Measurements from ENCODE around the gene OR2H2.

The OR2H2 gene

DNA sequence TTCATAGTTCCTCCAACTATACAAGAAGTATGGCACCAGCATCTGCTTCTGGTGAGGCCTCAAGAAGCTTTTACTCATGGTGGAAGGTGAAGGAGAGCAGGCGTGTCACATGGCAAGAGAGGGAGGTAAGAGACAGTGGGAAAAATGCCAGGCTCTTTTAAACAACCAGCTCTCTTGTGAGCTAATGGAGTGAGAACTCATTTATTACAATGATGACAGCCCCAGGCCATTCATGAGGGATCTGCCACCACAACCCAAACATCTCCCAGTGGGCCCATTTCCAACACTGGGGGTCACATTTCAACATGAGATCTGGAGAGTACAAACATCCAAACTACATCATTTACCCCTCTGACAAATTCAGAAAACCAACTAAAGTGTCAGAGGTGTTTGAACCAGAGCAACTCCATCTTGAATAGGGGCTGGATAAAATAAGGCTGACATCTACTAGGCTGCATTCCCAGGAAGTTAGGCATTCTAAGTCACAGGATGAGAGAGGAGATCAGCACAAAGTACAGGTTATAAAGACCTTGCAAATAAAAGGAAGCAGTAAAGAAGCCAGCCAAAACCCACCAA lies 23.2 kb upstream of the OR2H2 start:
- Histone ChIP-seq H3K27me3 (ENCODE audit: insufficient read depth, low read length) (peaks cover 21% of the 10 kb centered on the region), H3K9me3 (ENCODE audit: insufficient read depth, low read depth, low read length) (no peaks in the 10 kb centered on the region), H3K36me3 (ENCODE audit: insufficient read depth, low read length) (no peaks in the 10 kb centered on the region), H3K4me3 (ENCODE audit: low read length) (no peak overlapping the region), H3K27ac (ENCODE audit: low read depth, low read length) (no peak overlapping the region), H3K4me1 (ENCODE audit: insufficient read depth, low read length) (peaks cover 11% of the 10 kb centered on the region), H3K9ac (ENCODE audit: low read depth, low read length) (no peak overlapping the region)
- 100% methylated on average over 1 of the region's 1 CpG for whole genome bisulfite sequencing

DNA sequence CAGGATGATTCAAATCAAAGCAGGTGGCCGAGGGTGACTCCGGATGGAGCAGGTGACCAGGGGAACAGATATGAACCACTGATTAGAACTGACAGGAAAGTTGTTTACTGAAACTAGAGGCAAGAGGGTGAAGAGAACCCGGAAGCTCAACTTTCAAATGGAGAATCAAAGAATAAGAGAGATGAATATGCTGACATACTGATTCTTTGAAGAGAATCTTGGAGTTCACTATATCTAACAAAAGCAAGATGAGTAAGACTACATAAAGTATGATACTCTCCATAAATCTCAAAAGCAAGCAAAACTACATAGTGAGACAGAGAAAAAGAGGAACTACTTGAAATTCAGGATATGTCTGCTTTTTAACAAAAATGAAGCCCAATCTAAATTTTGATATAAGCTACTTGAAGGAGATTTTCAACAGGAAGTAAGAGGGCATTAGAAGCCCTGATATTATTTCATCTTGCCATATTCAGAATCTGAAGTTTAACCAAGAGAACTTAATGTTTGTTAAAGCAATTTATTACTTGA lies 21.4 kb upstream of the OR2H2 start:
- Histone ChIP-seq H3K27ac (ENCODE audit: low read depth, low read length) (no peak overlapping the region), H3K36me3 (ENCODE audit: insufficient read depth, low read length) (no peaks in the 10 kb centered on the region), H3K9ac (ENCODE audit: low read depth, low read length) (no peak overlapping the region), H3K27me3 (ENCODE audit: insufficient read depth, low read length) (peaks cover 13% of the 10 kb centered on the region), H3K9me3 (ENCODE audit: insufficient read depth, low read depth, low read length) (no peaks in the 10 kb centered on the region), H3K4me1 (ENCODE audit: insufficient read depth, low read length) (no peaks in the 10 kb centered on the region; the same call in 1 of the 2 replicates), H3K4me3 (ENCODE audit: low read length) (no peak overlapping the region)
- 93% methylated on average over 3 of the region's 3 CpGs for WGBS

DNA sequence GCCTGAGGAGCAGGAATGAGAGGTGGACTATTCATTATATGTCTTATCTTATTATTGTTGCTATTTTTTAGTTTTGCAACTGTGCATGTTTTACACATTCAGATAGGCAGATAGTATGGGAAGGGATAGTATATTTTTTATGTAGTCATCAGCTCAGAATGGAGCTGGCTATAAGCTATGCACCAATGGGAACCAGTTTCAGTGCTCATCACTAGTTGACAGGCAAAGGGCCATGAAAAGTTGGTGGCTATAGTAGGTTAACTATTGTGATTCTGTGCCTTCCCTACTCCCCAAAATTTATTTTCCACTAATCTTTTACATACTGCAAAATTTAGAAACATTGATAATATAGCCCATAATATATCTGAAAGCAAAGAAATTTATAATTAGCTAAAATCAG lies 20.0 kb upstream of the OR2H2 start:
- Histone ChIP-seq H3K4me3 (ENCODE audit: low read length) (no peak overlapping the region), H3K27me3 (ENCODE audit: insufficient read depth, low read length) (peaks cover 3% of the 10 kb centered on the region; the same call in 1 of the 2 replicates), H3K27ac (ENCODE audit: low read depth, low read length) (no peak overlapping the region), H3K9ac (ENCODE audit: low read depth, low read length) (no peak overlapping the region), H3K4me1 (ENCODE audit: insufficient read depth, low read length) (no peaks in the 10 kb centered on the region), H3K36me3 (ENCODE audit: insufficient read depth, low read length) (no peaks in the 10 kb centered on the region), H3K9me3 (ENCODE audit: insufficient read depth, low read depth, low read length) (no peaks in the 10 kb centered on the region)

DNA sequence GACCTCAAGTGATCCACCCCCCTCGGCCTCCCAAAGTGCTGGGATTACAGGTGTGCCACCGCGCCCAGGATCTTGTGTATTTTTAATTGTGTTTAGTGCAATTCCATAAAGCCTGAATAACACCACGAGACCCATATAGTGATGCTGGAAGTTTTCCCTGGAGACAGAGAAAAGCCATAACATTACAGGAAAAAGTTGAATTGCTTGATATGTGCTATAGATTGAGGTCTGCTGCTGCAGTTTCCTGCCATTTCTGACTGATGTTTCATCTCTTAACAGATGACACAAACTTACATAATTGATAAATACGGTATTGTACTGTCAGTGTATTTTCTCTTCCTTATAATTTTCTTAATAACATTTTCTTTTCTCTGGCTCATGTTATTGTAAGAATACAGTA lies 18.1 kb upstream of the OR2H2 start:
- H3K36me3 ChIP-seq (ENCODE audit: insufficient read depth, low read length) = no peaks in the 10 kb centered on the region
- H3K27me3 ChIP-seq (ENCODE audit: insufficient read depth, low read length) = no peaks in the 10 kb centered on the region
- no peak overlapping the region for H3K9ac ChIP-seq (ENCODE audit: low read depth, low read length)
- 99% methylated on average over 4 of the region's 5 CpGs for WGBS
- no peak overlapping the region for H3K27ac ChIP-seq (ENCODE audit: low read depth, low read length)
- no peaks in the 10 kb centered on the region for H3K4me1 ChIP-seq (ENCODE audit: insufficient read depth, low read length)
- H3K4me3 ChIP-seq (ENCODE audit: low read length) = no peak overlapping the region
- H3K9me3 ChIP-seq (ENCODE audit: insufficient read depth, low read depth, low read length) = no peaks in the 10 kb centered on the region

DNA sequence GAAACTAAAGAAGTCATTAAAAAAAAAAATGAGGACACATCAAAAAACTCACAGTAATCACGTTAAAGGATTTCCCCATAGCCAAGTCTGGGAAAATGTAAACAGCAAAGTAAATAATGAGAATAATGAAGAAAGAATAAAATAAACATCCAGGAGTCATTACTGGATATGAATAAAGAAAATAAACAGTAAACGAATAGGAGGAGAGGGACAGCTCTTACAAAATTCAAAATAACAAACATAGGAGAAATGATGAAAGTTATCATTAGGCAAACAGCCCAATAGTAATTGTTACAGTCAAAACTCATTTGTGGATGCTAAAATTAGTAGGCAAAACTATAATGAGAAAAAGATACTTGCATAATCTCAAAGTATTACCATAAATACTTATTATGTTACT lies 17.4 kb upstream of the OR2H2 start:
- Histone ChIP-seq H3K4me1 (ENCODE audit: insufficient read depth, low read length) (no peaks in the 10 kb centered on the region), H3K9ac (ENCODE audit: low read depth, low read length) (no peak overlapping the region), H3K27me3 (ENCODE audit: insufficient read depth, low read length) (no peaks in the 10 kb centered on the region), H3K4me3 (ENCODE audit: low read length) (no peak overlapping the region), H3K9me3 (ENCODE audit: insufficient read depth, low read depth, low read length) (no peaks in the 10 kb centered on the region), H3K27ac (ENCODE audit: low read depth, low read length) (no peak overlapping the region), H3K36me3 (ENCODE audit: insufficient read depth, low read length) (no peaks in the 10 kb centered on the region)
- WGBS = 80% methylated on average over 1 of the region's 2 CpGs

DNA sequence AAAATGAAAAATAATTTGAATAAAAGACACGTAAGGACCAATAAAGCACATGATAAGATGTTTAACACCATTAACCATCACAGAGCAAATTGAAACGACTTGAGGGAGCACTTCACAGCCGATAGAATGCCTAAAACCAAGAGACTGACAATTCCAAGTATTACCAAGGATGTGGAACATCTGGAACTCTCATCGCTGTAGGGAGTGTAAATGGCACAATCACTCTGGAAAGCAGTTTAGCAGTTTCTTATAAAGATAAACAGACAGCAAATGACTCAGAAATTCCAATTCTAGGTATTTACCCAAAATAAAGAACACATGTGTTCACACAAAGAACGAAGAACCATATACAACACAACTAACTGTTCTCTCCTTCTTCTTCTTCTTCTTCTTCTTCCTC lies 16.9 kb upstream of the OR2H2 start:
- no peaks in the 10 kb centered on the region for H3K36me3 ChIP-seq (ENCODE audit: insufficient read depth, low read length)
- H3K4me1 ChIP-seq (ENCODE audit: insufficient read depth, low read length) = no peaks in the 10 kb centered on the region
- no peaks in the 10 kb centered on the region for H3K9me3 ChIP-seq (ENCODE audit: insufficient read depth, low read depth, low read length)
- no peak overlapping the region for H3K27ac ChIP-seq (ENCODE audit: low read depth, low read length)
- no peak overlapping the region for H3K4me3 ChIP-seq (ENCODE audit: low read length)
- no peaks in the 10 kb centered on the region for H3K27me3 ChIP-seq (ENCODE audit: insufficient read depth, low read length)
- H3K9ac ChIP-seq (ENCODE audit: low read depth, low read length) = no peak overlapping the region
- 90% methylated on average over 5 of the region's 5 CpGs for WGBS

DNA sequence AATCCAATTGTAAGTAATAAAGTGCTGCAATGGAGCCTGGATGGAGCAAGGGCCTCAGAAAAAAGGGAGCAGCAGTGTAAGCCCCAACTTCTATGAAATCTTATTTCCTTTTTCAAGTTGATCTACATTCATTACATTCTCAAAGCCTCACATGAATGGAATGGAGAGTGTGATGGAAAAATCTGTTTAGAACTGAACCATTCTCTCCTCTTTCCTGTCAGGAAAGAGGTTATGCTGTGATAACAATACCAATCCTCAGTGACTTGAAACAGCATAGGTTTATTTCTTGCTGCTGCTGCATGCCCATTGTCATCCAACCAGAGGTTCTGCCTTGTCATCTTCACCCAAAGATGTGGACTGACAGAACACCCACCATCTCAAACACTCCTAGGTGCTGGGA lies 8.9 kb upstream of the OR2H2 start:
- peaks cover 8% of the 10 kb centered on the region; the same call in 1 of the 2 replicates for H3K4me1 ChIP-seq (ENCODE audit: insufficient read depth, low read length)
- H3K27ac ChIP-seq (ENCODE audit: low read depth, low read length) = no peak overlapping the region
- no peaks in the 10 kb centered on the region for H3K9me3 ChIP-seq (ENCODE audit: insufficient read depth, low read depth, low read length)
- no peaks in the 10 kb centered on the region for H3K36me3 ChIP-seq (ENCODE audit: insufficient read depth, low read length)
- no peak overlapping the region for H3K4me3 ChIP-seq (ENCODE audit: low read length)
- no peaks in the 10 kb centered on the region for H3K27me3 ChIP-seq (ENCODE audit: insufficient read depth, low read length)
- H3K9ac ChIP-seq (ENCODE audit: low read depth, low read length) = no peak overlapping the region

DNA sequence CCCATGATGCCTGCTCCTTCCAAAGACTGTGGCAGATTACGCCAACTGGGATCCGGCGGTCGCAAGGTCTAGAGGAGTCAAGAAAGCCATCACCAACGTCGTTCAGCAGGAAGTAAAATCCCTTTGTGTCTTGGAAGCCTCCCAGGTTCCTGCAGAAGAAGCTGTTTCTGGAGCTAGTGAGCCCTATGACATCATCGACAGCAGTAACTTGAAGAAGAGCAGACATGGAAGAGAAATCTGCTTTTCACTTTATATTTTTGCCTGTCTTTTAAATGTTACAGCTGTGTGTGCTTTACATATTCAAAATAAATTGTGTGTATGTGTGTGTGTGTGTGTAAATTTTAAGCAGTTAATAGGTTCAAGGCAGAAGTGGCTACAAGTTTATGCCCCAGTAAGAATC lies 7.4 kb upstream of the OR2H2 start:
- H3K9ac ChIP-seq (ENCODE audit: low read depth, low read length) = no peak overlapping the region
- H3K9me3 ChIP-seq (ENCODE audit: insufficient read depth, low read depth, low read length) = no peaks in the 10 kb centered on the region
- H3K36me3 ChIP-seq (ENCODE audit: insufficient read depth, low read length) = no peaks in the 10 kb centered on the region
- H3K27me3 ChIP-seq (ENCODE audit: insufficient read depth, low read length) = no peaks in the 10 kb centered on the region
- H3K4me3 ChIP-seq (ENCODE audit: low read length) = no peak overlapping the region
- H3K27ac ChIP-seq (ENCODE audit: low read depth, low read length) = no peak overlapping the region
- 88% methylated on average over 7 of the region's 7 CpGs for WGBS
- peaks cover 8% of the 10 kb centered on the region; the same call in 1 of the 2 replicates for H3K4me1 ChIP-seq (ENCODE audit: insufficient read depth, low read length)

DNA sequence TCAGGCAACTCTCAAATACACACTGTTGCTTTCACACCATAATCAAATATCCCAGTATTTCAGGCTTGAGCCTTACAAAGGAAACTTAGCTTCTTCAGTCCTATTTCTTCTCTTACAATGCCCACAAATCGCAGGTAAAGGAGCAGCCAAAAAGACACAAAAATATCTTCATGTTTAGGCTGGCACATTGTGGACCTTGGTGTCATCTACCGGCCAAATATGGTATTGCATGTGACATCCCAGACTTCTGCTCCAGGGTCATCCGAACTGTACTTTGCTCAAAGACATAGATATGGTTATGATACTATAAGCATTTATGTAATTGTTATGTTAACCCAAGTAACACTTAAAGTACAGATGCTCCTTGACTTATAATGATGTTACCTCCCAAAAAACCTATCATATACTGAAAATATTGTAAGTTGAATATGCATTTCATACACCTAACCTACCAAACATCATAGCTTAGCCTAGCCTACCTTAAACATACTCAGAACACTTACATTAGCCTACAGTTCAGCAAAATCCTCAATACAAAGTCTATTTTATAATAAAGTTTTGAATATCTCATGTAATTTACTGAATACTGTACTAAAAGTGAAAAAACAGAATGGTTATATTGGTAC lies 4.6 kb downstream of the OR2H2 start:
- H3K9ac ChIP-seq (ENCODE audit: low read depth, low read length) = no peak overlapping the region
- WGBS = 52% methylated on average over 3 of the region's 3 CpGs
- no peaks in the 10 kb centered on the region; the same call in 1 of the 2 replicates for H3K4me1 ChIP-seq (ENCODE audit: insufficient read depth, low read length)
- H3K9me3 ChIP-seq (ENCODE audit: insufficient read depth, low read depth, low read length) = no peaks in the 10 kb centered on the region
- H3K4me3 ChIP-seq (ENCODE audit: low read length) = no peak overlapping the region
- H3K27ac ChIP-seq (ENCODE audit: low read depth, low read length) = no peak overlapping the region
- no peaks in the 10 kb centered on the region for H3K36me3 ChIP-seq (ENCODE audit: insufficient read depth, low read length)
- H3K27me3 ChIP-seq (ENCODE audit: insufficient read depth, low read length) = no peaks in the 10 kb centered on the region

DNA sequence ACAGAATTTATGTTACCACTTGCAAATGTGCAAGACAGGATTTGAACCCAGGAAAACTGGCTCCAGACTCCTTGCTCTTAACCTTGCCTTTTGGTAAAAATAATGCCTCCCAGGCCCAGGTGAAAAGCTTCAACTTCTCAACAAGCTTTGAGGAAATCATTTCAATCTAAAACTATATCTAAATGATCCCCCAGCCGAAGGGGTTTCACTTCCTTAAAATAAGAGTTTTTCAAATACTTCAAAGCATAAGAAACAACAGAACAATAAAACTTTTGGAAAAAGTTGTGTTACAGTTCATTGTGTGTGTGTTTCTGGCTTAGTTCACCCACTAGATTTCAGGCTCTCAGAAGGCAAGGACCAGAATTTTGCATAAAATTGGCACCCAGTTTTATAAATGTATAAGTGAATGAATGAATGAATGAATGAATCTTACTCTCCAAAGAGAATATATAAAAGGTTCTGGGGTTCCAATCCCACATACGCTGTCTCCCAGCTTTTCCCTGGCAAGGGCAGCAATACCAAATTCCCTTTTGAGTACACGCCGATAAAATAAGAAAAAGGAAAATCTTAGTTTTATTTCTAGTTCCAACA lies 5.4 kb downstream of the OR2H2 start:
- WGBS = 96% methylated on average over 4 of the region's 4 CpGs
- H3K36me3 ChIP-seq (ENCODE audit: insufficient read depth, low read length) = no peaks in the 10 kb centered on the region
- H3K27ac ChIP-seq (ENCODE audit: low read depth, low read length) = no peak overlapping the region

DNA sequence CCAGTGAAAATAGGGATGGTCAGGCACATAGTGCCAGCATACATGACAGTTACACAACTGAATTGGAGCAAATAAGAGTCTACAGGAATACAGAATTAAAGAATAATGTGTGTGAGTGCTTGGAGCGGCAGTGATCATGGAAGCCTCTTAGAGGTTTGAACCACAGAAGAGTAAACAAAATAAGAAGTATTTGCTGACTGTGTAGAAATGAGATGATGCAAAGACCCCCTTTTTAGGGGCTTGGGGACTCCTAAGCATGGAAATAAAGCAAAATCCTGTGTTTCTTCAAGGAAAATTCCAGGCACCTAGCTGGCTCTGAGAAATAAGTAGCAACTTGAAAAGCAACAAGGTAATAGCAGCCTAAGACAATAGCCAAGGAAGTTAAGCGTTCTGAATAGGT lies 6.8 kb downstream of the OR2H2 start:
- Histone ChIP-seq H3K9me3 (ENCODE audit: insufficient read depth, low read depth, low read length) (no peaks in the 10 kb centered on the region), H3K4me1 (ENCODE audit: insufficient read depth, low read length) (peaks cover 13% of the 10 kb centered on the region), H3K36me3 (ENCODE audit: insufficient read depth, low read length) (no peaks in the 10 kb centered on the region), H3K27me3 (ENCODE audit: insufficient read depth, low read length) (no peaks in the 10 kb centered on the region), H3K4me3 (ENCODE audit: low read length) (no peak overlapping the region), H3K27ac (ENCODE audit: low read depth, low read length) (no peak overlapping the region), H3K9ac (ENCODE audit: low read depth, low read length) (no peak overlapping the region)
- whole genome bisulfite sequencing = 96% methylated on average over 2 of the region's 2 CpGs

More for the DNA sequence above, 5.4 kb downstream of the OR2H2 start:
- H3K9me3 ChIP-seq (ENCODE audit: insufficient read depth, low read depth, low read length) = no peaks in the 10 kb centered on the region
- no peaks in the 10 kb centered on the region for H3K27me3 ChIP-seq (ENCODE audit: insufficient read depth, low read length)
- H3K9ac ChIP-seq (ENCODE audit: low read depth, low read length) = no peak overlapping the region
- peaks cover 4% of the 10 kb centered on the region for H3K4me1 ChIP-seq (ENCODE audit: insufficient read depth, low read length)
- H3K4me3 ChIP-seq (ENCODE audit: low read length) = no peak overlapping the region
